BLaER1 (cell line): ENCODE measurements around the gene DLG2.

Experiments used
- H3K27ac ChIP-seq: shearing (Covaris generic); formaldehyde crosslinking; 2 replicates; pipeline ENCODE4 v1.8.1; 2022
- H3K27me3 ChIP-seq: shearing (Covaris generic); formaldehyde crosslinking; 2 replicates; pipeline ENCODE4 v1.8.1; 2022
- H3K36me3 ChIP-seq: shearing (Covaris generic); formaldehyde crosslinking; 2 replicates; pipeline ENCODE4 v1.8.1; 2022
- H3K4me1 ChIP-seq: shearing (Covaris generic); formaldehyde crosslinking; 2 replicates; pipeline ENCODE4 v1.8.1; 2022
- H3K4me2 ChIP-seq: shearing (Covaris generic); formaldehyde crosslinking; 2 replicates; pipeline ENCODE4 v1.8.1; 2022
- H3K4me3 ChIP-seq: shearing (Covaris generic); formaldehyde crosslinking; 2 replicates; pipeline ENCODE4 v1.8.1; 2022
- H3K9ac ChIP-seq: shearing (Covaris generic); formaldehyde crosslinking; 2 replicates; pipeline ENCODE4 v1.8.1; 2022
- H3K9me3 ChIP-seq: shearing (Covaris generic); formaldehyde crosslinking; 2 replicates; pipeline ENCODE4 v1.8.1; 2022
- H4K20me1 ChIP-seq: shearing (Covaris generic); formaldehyde crosslinking; 2 replicates; pipeline ENCODE4 v1.8.1; 2022
- Cebpa-rat ChIP-seq: shearing (Covaris generic); IDR thresholded peaks from 2 replicates; pipeline ENCODE4 v1.8.1; 2022

Gene DLG2

GRCh38 chr11:83815736-83816135 is 1811.4 kb downstream of the DLG2 start:
- H3K4me2 ChIP-seq: no peak overlapping the region
- H3K4me3 ChIP-seq: no peak overlapping the region
- H3K9ac ChIP-seq: no peak overlapping the region
- no peaks in the 10 kb centered on the region for H3K9me3 ChIP-seq
- no peaks in the 10 kb centered on the region for H3K36me3 ChIP-seq
- H3K27ac ChIP-seq: no peak overlapping the region
- no peaks in the 10 kb centered on the region for H3K4me1 ChIP-seq
- no peak for TF ChIP-seq Cebpa-rat
- H4K20me1 ChIP-seq: no peaks in the 10 kb centered on the region
- no peaks in the 10 kb centered on the region for H3K27me3 ChIP-seq

DNA sequence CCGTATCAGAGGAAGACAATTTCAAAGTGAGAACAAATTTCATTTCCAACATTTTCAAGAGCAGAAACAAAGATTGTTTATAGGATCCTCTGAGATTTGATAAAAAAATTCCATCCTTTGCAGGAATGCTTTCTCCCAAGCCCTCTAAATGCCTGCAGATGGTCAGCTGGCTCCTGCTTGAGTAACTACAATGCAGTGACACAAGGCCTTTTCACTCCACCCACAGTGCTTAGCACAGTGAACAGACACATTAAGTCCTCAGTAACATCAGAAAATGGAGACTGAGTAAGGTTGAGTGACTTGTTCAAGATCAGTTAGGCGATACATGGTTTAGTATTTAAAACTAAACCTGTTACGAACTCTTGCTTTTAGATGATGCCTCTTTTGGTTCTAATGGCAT is 1813.8 kb downstream of the DLG2 start:
- TF ChIP-seq Cebpa-rat: no peak
- H3K4me3 ChIP-seq: no peak overlapping the region
- no peaks in the 10 kb centered on the region for H3K9me3 ChIP-seq
- no peaks in the 10 kb centered on the region for H3K27me3 ChIP-seq
- H3K9ac ChIP-seq: no peak overlapping the region
- no peaks in the 10 kb centered on the region for H4K20me1 ChIP-seq
- H3K27ac ChIP-seq: no peak overlapping the region
- no peak overlapping the region for H3K4me2 ChIP-seq
- H3K4me1 ChIP-seq: no peaks in the 10 kb centered on the region
- no peaks in the 10 kb centered on the region for H3K36me3 ChIP-seq

GRCh38 chr11:83809274-83809673 is 1817.9 kb downstream of the DLG2 start:
- Histone ChIP-seq H3K9me3 (no peaks in the 10 kb centered on the region), H3K27me3 (no peaks in the 10 kb centered on the region), H3K4me1 (no peaks in the 10 kb centered on the region), H3K4me2 (no peak overlapping the region), H3K4me3 (no peak overlapping the region), H3K27ac (no peak overlapping the region), H3K9ac (no peak overlapping the region), H3K36me3 (no peaks in the 10 kb centered on the region), H4K20me1 (no peaks in the 10 kb centered on the region)
- TF ChIP-seq Cebpa-rat: no peak

DNA sequence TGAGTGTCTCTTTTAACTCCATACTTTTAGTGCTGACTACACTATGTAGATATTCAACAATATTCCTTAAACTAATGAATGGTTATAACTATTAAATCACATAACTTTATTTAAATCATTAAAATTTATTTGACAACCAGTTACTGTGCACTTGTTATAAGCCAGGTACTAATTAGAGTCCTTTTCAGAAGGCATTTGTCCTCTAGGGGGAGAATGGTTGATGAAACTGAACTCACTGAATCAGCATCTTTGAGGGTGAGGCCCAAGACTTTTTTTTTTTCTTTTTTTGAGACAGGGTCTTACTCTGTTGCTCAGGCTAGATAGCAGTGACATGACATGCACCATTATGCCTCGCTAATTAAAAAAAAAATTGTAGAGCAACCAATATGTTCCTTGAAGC is 1825.3 kb downstream of the DLG2 start:
- Histone ChIP-seq H3K27ac (no peak overlapping the region), H3K9ac (no peak overlapping the region), H3K4me2 (no peak overlapping the region), H3K9me3 (no peaks in the 10 kb centered on the region), H4K20me1 (no peaks in the 10 kb centered on the region), H3K4me1 (no peaks in the 10 kb centered on the region), H3K27me3 (no peaks in the 10 kb centered on the region), H3K36me3 (no peaks in the 10 kb centered on the region), H3K4me3 (no peak overlapping the region)
- TF ChIP-seq Cebpa-rat: no peak

DNA sequence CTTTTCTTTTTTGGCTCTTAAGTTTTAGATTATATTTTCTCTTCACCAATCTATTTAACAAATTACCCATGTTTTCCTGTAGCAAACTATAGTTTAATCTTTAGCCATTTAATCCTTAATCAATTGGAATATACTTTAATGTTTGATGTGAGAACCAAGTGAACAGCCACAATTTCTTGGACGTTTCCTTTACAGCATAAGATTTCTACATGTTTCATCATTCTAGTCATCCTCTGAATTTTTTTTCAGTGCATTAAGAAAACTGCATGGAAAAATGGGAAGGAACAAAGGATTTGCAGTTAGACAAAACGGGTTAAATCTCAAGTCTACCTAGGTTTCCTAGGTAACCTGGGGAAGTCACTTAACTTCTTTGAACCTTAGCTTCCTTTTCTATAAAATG is 1833.8 kb downstream of the DLG2 start:
- no peak overlapping the region for H3K4me2 ChIP-seq
- no peaks in the 10 kb centered on the region for H4K20me1 ChIP-seq
- no peaks in the 10 kb centered on the region for H3K4me1 ChIP-seq
- no peak overlapping the region for H3K27ac ChIP-seq
- H3K9me3 ChIP-seq: no peaks in the 10 kb centered on the region
- H3K27me3 ChIP-seq: no peaks in the 10 kb centered on the region
- TF ChIP-seq Cebpa-rat: no peak
- H3K9ac ChIP-seq: no peak overlapping the region
- H3K4me3 ChIP-seq: no peak overlapping the region
- H3K36me3 ChIP-seq: no peaks in the 10 kb centered on the region

GRCh38 chr11:83791557-83791956 is 1835.6 kb downstream of the DLG2 start:
- Histone ChIP-seq H3K27me3 (no peaks in the 10 kb centered on the region), H3K4me2 (no peak overlapping the region), H3K27ac (no peak overlapping the region), H3K9me3 (no peaks in the 10 kb centered on the region), H3K36me3 (no peaks in the 10 kb centered on the region), H3K4me1 (no peaks in the 10 kb centered on the region), H3K4me3 (no peak overlapping the region), H4K20me1 (no peaks in the 10 kb centered on the region), H3K9ac (no peak overlapping the region)
- no peak for TF ChIP-seq Cebpa-rat

DNA sequence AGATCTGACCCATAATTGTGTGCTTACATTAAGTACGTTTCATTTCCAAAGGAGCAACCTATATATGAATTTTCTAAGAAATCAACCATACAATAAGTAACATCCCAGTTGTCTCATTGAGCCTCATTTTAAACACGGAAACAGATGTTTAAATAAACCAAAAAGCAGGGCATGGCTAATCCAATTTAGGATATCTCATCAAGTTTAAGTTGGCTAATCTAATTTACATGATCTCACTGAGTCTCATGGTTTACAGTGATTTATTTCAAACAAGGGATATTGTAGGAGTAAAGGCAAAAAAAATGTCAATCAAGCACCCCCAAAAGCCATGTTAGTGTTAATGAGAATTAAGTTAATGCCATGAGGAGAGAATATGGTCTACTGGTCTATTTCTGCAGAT is 1841.2 kb downstream of the DLG2 start:
- H3K27me3 ChIP-seq: no peaks in the 10 kb centered on the region
- no peak overlapping the region for H3K9ac ChIP-seq
- TF ChIP-seq Cebpa-rat: no peak
- no peaks in the 10 kb centered on the region for H3K9me3 ChIP-seq
- no peak overlapping the region for H3K4me3 ChIP-seq
- no peaks in the 10 kb centered on the region for H4K20me1 ChIP-seq
- no peaks in the 10 kb centered on the region for H3K4me1 ChIP-seq
- H3K36me3 ChIP-seq: no peaks in the 10 kb centered on the region
- H3K4me2 ChIP-seq: no peak overlapping the region
- no peak overlapping the region for H3K27ac ChIP-seq

DNA sequence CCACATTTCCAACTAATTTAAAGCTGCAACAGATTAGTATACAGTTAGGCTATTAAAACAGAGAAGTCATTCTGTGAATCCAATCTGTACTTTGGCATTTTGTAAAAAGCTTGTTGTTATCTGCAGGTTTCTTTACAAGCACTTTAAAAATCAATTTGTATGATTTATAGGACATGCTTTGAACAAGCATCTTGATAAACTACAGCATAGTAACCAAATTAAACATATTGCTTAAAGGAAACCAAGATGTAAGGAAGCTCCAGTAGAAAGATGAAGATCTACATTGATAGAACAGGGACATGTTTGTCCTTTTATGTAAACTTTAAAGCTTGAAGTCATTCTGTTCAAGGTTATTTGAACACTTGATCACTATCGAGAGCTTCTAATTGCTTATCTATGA is 1842.7 kb downstream of the DLG2 start:
- H3K36me3 ChIP-seq: no peaks in the 10 kb centered on the region
- H3K4me1 ChIP-seq: no peaks in the 10 kb centered on the region
- no peaks in the 10 kb centered on the region for H4K20me1 ChIP-seq
- H3K4me3 ChIP-seq: no peak overlapping the region
- no peak overlapping the region for H3K9ac ChIP-seq
- no peak overlapping the region for H3K4me2 ChIP-seq
- no peaks in the 10 kb centered on the region for H3K9me3 ChIP-seq
- H3K27me3 ChIP-seq: no peaks in the 10 kb centered on the region
- TF ChIP-seq Cebpa-rat: no peak
- no peak overlapping the region for H3K27ac ChIP-seq

- Histone ChIP-seq H3K27ac (no peak overlapping the region), H3K9me3 (no peaks in the 10 kb centered on the region), H3K4me1 (no peaks in the 10 kb centered on the region), H3K4me2 (no peak overlapping the region), H3K4me3 (no peak overlapping the region), H3K9ac (no peak overlapping the region), H3K36me3 (no peaks in the 10 kb centered on the region), H3K27me3 (no peaks in the 10 kb centered on the region), H4K20me1 (no peaks in the 10 kb centered on the region)
- TF ChIP-seq Cebpa-rat: no peak
These were observed 1844.8 kb downstream of the DLG2 start for GRCh38 chr11:83782329-83782728.

- H3K4me2 ChIP-seq: no peak overlapping the region
- no peak overlapping the region for H3K4me3 ChIP-seq
- no peak overlapping the region for H3K27ac ChIP-seq
- no peaks in the 10 kb centered on the region for H3K27me3 ChIP-seq
- no peaks in the 10 kb centered on the region for H3K36me3 ChIP-seq
- H4K20me1 ChIP-seq: no peaks in the 10 kb centered on the region
- no peaks in the 10 kb centered on the region for H3K9me3 ChIP-seq
- no peaks in the 10 kb centered on the region for H3K4me1 ChIP-seq
- no peak overlapping the region for H3K9ac ChIP-seq
- TF ChIP-seq Cebpa-rat: no peak
These were observed 1847.3 kb downstream of the DLG2 start for GRCh38 chr11:83779876-83780275.

DNA sequence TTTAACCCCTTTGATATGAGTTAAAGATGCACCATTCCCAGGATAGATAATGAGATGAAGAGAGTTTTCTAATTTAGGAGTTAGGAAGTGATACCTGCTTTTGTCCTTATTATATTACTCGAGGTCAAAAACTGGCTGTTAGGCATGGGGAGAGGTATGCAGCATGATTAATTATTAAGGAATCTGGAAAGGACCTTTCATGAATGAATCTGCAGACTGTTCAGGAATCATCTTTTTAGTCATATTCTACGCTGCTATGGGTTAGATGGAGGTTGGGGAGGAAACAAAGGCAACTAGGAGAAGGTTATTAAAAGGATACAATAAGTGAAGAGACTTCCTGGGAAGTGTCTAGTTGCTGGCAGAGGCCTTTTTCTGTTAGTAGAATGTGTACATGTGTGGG is 1848.5 kb downstream of the DLG2 start:
- Histone ChIP-seq H3K4me1 (no peaks in the 10 kb centered on the region), H3K9me3 (no peaks in the 10 kb centered on the region), H4K20me1 (no peaks in the 10 kb centered on the region), H3K4me2 (no peak overlapping the region), H3K27ac (no peak overlapping the region), H3K4me3 (no peak overlapping the region), H3K36me3 (no peaks in the 10 kb centered on the region), H3K9ac (no peak overlapping the region), H3K27me3 (no peaks in the 10 kb centered on the region)
- TF ChIP-seq Cebpa-rat: no peak
